ENCODE measurements around the gene BCKDK. TPM values are rescaled to one million over a fixed set of nuclear protein-coding genes. Genes with fewer than 3 reads are reported as not detected.

BCKDK gene
- total RNA-seq, 1 donor from 2014 or later, result 42.7 TPM

GRCh38 chr16:31079342-31079944 is 28.7 kb upstream of the BCKDK start:
- DNase-seq (ENCODE audit: low spot score) (no peak), ATAC-seq (no peak)

GRCh38 chr16:31080035-31080629 is 28.1 kb upstream of the BCKDK start:
- DNase-seq (ENCODE audit: low spot score) (no peak), ATAC-seq (no peak)

GRCh38 chr16:31080756-31081419 is 27.3 kb upstream of the BCKDK start:
- DNase-seq (ENCODE audit: low spot score), result no peak
- peak; percentile 46 for ATAC-seq

- no peak for DNase-seq (ENCODE audit: low spot score)
Measured at GRCh38 chr16:31081428-31082351, 26.5 kb upstream of the BCKDK start.

GRCh38 chr16:31082368-31083045 is 25.7 kb upstream of the BCKDK start:
- ATAC-seq, result no peak
- no peak for DNase-seq (ENCODE audit: low spot score)

More at GRCh38 chr16:31081428-31082351, 26.5 kb upstream of the BCKDK start:
- ATAC-seq, result no peak

- ATAC-seq (no peak), DNase-seq (ENCODE audit: low spot score) (no peak)
Measured at GRCh38 chr16:31083081-31083480, 25.1 kb upstream of the BCKDK start.

- DNase-seq (ENCODE audit: low spot score), result no peak
- ATAC-seq, result no peak
Measured at GRCh38 chr16:31083556-31083955, 24.6 kb upstream of the BCKDK start.

- ATAC-seq, result no peak
- DNase-seq (ENCODE audit: low spot score), result no peak
Measured at GRCh38 chr16:31083981-31084380, 24.2 kb upstream of the BCKDK start.

GRCh38 chr16:31084584-31085302 is 23.4 kb upstream of the BCKDK start:
- ATAC-seq (peak; percentile 14), DNase-seq (ENCODE audit: low spot score) (no peak)

GRCh38 chr16:31085411-31085810 is 22.8 kb upstream of the BCKDK start:
- DNase-seq (ENCODE audit: low spot score), result no peak
- no peak for ATAC-seq

GRCh38 chr16:31085873-31086628 is 22.1 kb upstream of the BCKDK start:
- no peak for ATAC-seq
- no peak for DNase-seq (ENCODE audit: low spot score)

- DNase-seq (ENCODE audit: low spot score), result no peak
- ATAC-seq, result no peak
Measured at GRCh38 chr16:31086629-31086906, 21.6 kb upstream of the BCKDK start.

- DNase-seq (ENCODE audit: low spot score) (no peak), ATAC-seq (no peak)
Measured at GRCh38 chr16:31087481-31087880, 20.7 kb upstream of the BCKDK start.

- DNase-seq (ENCODE audit: low spot score), result no peak
- no peak for ATAC-seq
Measured at GRCh38 chr16:31087971-31088370, 20.2 kb upstream of the BCKDK start.

- no peak for DNase-seq (ENCODE audit: low spot score)
Measured at GRCh38 chr16:31088459-31089183, 19.6 kb upstream of the BCKDK start, which contains the start of gene PRSS53. PRSS53 (minus strand) TSS chr16:31088943; CDS start chr16:31088809, 134 bp downstream.

GRCh38 chr16:31089199-31089598 is 19.0 kb upstream of the BCKDK start:
- no peak for ATAC-seq
- DNase-seq (ENCODE audit: low spot score), result no peak

More at GRCh38 chr16:31088459-31089183, 19.6 kb upstream of the BCKDK start, which contains the start of gene PRSS53:
- peak; percentile 5 for ATAC-seq

- no peak for ATAC-seq
- DNase-seq (ENCODE audit: low spot score), result no peak
Measured at GRCh38 chr16:31090540-31090939, 17.6 kb upstream of the BCKDK start.

- no peak for DNase-seq (ENCODE audit: low spot score)
- no peak for ATAC-seq
Measured at GRCh38 chr16:31092330-31092729, 15.9 kb upstream of the BCKDK start.

Measured in left lobe of liver (tissue), 2 donors.